GM19035 (cell line): ENCODE measurements around the gene OMP.
"Not testable (repeated sequence)": the region's sequence is repeated elsewhere in the genome, so short reads cannot be mapped to it uniquely, and the experiment has no call there.

Experiments
- ATAC-seq: cut with Tn5 transposase; IDR thresholded peaks from one replicate; pipeline ENCODE4 v1.9.1; 2021; ENCODE audit not compliant: unreplicated experiment

Gene OMP

GRCh38 chr11:77085652-77086051 lies 17.0 kb upstream of the OMP start:
- no peak for ATAC-seq

GRCh38 chr11:77086521-77087472 lies 15.8 kb upstream of the OMP start:
- ATAC-seq: no peak

- ATAC-seq: no peak
Observed at GRCh38 chr11:77087723-77088225, 14.9 kb upstream of the OMP start.

GRCh38 chr11:77088236-77089003 lies 14.2 kb upstream of the OMP start:
- ATAC-seq: no peak

- no peak for ATAC-seq
Observed at GRCh38 chr11:77089004-77089545, 13.6 kb upstream of the OMP start.

- no peak for ATAC-seq
Observed at GRCh38 chr11:77090046-77090372, 12.6 kb upstream of the OMP start.

GRCh38 chr11:77090373-77091111 lies 12.1 kb upstream of the OMP start:
- no peak for ATAC-seq

- peak; percentile 85 for ATAC-seq
Observed at GRCh38 chr11:77091146-77091940, 11.3 kb upstream of the OMP start.

GRCh38 chr11:77092382-77092781 lies 10.3 kb upstream of the OMP start:
- no peak for ATAC-seq

GRCh38 chr11:77093056-77093891 lies 9.4 kb upstream of the OMP start:
- no peak for ATAC-seq

GRCh38 chr11:77093987-77094840 lies 8.4 kb upstream of the OMP start:
- no peak for ATAC-seq

- ATAC-seq: no peak
Observed at GRCh38 chr11:77094841-77095365, 7.7 kb upstream of the OMP start.

- no peak for ATAC-seq
Observed at GRCh38 chr11:77095551-77096490, 6.8 kb upstream of the OMP start.

GRCh38 chr11:77096591-77097019 lies 6.0 kb upstream of the OMP start:
- ATAC-seq: no peak

- ATAC-seq: not testable (repeated sequence)
Observed at GRCh38 chr11:77097180-77097579, 5.5 kb upstream of the OMP start.

- ATAC-seq: no peak
Observed at GRCh38 chr11:77100166-77101042, 2.2 kb upstream of the OMP start.
